Measurements from ENCODE around the gene PHACTR1.
"Not testable (repeated sequence)": the region's sequence is repeated elsewhere in the genome, so short reads cannot be mapped to it uniquely, and the experiment has no call there.

PHACTR1 gene

GRCh38 chr6:12751694-12752325, 35.2 kb downstream of the PHACTR1 start:
- DNase-seq (ENCODE audit: low read depth) = peak; percentile 10
- no peak for TF ChIP-seq CTCF (IDR thresholded peaks at IDR 0.05; ENCODE audit: control insufficient read depth, insufficient read depth, low read depth, low read length, missing control alignments)
- no peak overlapping the region for H3K4me3 ChIP-seq (ENCODE audit: control insufficient read depth, low read depth, low read length)

- H3K4me3 ChIP-seq (ENCODE audit: control insufficient read depth, low read depth, low read length) = no peak overlapping the region
- TF ChIP-seq CTCF (IDR thresholded peaks at IDR 0.05; ENCODE audit: control insufficient read depth, insufficient read depth, low read depth, low read length, missing control alignments) = no peak
Observed at GRCh38 chr6:12753036-12753435, 36.5 kb downstream of the PHACTR1 start.

GRCh38 chr6:12760226-12760625, 43.7 kb downstream of the PHACTR1 start:
- TF ChIP-seq CTCF (IDR thresholded peaks at IDR 0.05; ENCODE audit: control insufficient read depth, insufficient read depth, low read depth, low read length, missing control alignments) = no peak
- H3K4me3 ChIP-seq (ENCODE audit: control insufficient read depth, low read depth, low read length) = no peak overlapping the region
- DNase-seq (ENCODE audit: low read depth) = no peak

More at GRCh38 chr6:12753036-12753435, 36.5 kb downstream of the PHACTR1 start:
- no peak for DNase-seq (ENCODE audit: low read depth)

GRCh38 chr6:12760911-12761310, 44.3 kb downstream of the PHACTR1 start:
- no peak for TF ChIP-seq CTCF (IDR thresholded peaks at IDR 0.05; ENCODE audit: control insufficient read depth, insufficient read depth, low read depth, low read length, missing control alignments)
- H3K4me3 ChIP-seq (ENCODE audit: control insufficient read depth, low read depth, low read length) = no peak overlapping the region
- no peak for DNase-seq (ENCODE audit: low read depth)

- peak; percentile 87 for DNase-seq (ENCODE audit: low read depth)
- no peak for TF ChIP-seq CTCF (IDR thresholded peaks at IDR 0.05; ENCODE audit: control insufficient read depth, insufficient read depth, low read depth, low read length, missing control alignments)
Observed at GRCh38 chr6:12761376-12762115, 45.0 kb downstream of the PHACTR1 start.

GRCh38 chr6:12762731-12763434, 46.3 kb downstream of the PHACTR1 start:
- peak; percentile 32 for DNase-seq (ENCODE audit: low read depth)
- not testable (repeated sequence) for H3K4me3 ChIP-seq (ENCODE audit: control insufficient read depth, low read depth, low read length)

More at GRCh38 chr6:12761376-12762115, 45.0 kb downstream of the PHACTR1 start:
- peak overlapping the region; percentile 4 for H3K4me3 ChIP-seq (ENCODE audit: control insufficient read depth, low read depth, low read length)

GRCh38 chr6:12766365-12766764, 49.8 kb downstream of the PHACTR1 start:
- no peak overlapping the region for H3K4me3 ChIP-seq (ENCODE audit: control insufficient read depth, low read depth, low read length)
- DNase-seq (ENCODE audit: low read depth) = no peak
- no peak for TF ChIP-seq CTCF (IDR thresholded peaks at IDR 0.05; ENCODE audit: control insufficient read depth, insufficient read depth, low read depth, low read length, missing control alignments)

All from AG09309 (cell line).